GM23248 (cell line): ENCODE data around the gene CTNNA2.

Source experiments
- EZH2 ChIP-seq: fragments of 200-600 bp; sonication (generic); IDR thresholded peaks from 2 replicates; pipeline ENCODE4 v1.6.1; 2018; ENCODE audit warnings: antibody characterized with exemption, mild to moderate bottlenecking; ENCODE audit not compliant: insufficient read depth, poor library complexity, severe bottlenecking
- EZH2phosphoT487 ChIP-seq: fragments of 200-600 bp; sonication (generic); IDR thresholded peaks from 2 replicates; pipeline ENCODE4 v1.6.1; 2018; ENCODE audit warnings: antibody characterized with exemption, moderate library complexity, mild to moderate bottlenecking, low read depth; ENCODE audit not compliant: insufficient read depth

GRCh38 chr2:80329491-80329890 is 816.6 kb downstream of the CTNNA2 start:
- TF ChIP-seq EZH2phosphoT487: no peak
- no peak for TF ChIP-seq EZH2
